HG03196 (cell line): ENCODE measurements around the gene TEX55.
"Not testable (repeated sequence)": the region's sequence is repeated elsewhere in the genome, so short reads cannot be mapped to it uniquely, and the experiment has no call there.

Experiments used
- ATAC-seq: cut with Tn5 transposase; IDR thresholded peaks from one replicate; pipeline ENCODE4 v1.9.1; 2021; ENCODE audit not compliant: unreplicated experiment

Gene TEX55

DNA sequence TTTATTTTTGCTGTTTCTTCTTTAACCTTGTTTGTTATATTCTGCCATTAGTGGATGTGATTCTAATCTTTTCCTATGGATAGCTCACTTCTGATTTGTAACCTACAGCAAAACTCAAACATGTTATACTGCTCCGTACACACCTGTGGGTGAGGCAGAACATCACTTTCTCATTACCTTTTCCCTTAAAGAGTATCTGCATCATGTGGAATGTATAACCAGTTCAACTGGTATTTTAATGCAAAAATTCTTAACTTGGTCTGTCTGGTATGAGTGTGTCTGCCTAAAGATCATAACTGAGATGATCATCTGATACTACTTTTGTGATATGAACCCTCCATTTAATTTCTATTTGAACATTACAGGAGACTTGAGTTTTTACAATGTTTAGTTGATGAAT lies 14.4 kb downstream of the TEX55 start:
- no peak for ATAC-seq

DNA sequence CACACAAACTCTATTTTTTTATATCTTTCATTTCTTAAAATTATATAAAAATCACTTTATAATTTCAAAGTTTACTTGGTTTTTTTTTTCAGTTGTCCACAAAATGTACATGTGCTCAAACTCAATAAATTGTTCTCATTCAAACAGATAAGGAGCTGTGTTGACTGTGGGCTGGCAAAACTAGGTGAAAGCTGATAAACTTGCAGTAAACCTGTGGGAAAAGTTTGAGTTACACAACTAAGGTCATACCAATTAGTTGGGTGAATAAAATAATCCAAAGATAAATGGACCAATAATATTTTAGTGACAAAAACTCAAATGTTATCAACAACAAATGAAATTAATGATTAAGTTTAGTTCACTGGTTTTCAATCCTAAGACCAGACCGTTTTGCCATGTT lies 14.8 kb downstream of the TEX55 start:
- ATAC-seq = no peak

DNA sequence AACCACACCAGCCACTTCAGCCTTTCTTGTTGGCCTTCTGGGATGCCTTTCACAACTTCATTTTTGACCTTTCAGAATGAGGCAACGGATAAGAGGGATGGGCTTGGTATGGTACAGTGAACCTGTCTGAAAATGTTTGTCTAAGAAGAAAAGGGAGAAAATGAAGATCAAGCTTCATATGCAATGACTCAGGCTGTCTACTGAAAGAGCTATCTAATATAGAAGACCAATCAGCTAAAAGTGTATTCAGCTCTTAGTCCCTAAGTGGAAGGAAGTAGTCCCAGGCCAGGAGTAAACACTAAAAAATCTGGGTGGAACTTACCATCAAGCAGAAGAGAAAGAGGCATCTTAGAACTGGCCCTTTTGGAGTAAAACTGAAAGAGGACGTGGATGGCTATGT lies 15.3 kb downstream of the TEX55 start:
- no peak for ATAC-seq

DNA sequence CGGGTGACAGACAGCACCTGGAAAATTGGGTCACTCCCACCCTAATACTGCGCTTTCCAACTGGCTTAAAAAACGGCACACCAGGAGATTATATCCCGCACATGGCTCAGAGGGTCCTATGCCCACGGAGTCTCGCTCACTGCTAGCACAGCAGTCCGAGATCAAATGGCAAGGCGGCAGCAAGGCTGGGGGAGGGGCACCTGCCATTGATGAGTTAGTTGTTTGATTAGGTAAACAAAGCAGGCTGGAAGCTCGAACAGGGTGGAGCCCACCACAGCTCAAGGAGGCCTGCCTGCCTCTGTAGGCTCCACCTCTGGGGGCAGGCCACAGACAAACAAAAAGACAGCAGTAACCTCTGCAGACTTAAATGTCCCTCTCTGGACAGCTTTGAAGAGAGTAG lies 18.8 kb downstream of the TEX55 start:
- ATAC-seq = not testable (repeated sequence)

DNA sequence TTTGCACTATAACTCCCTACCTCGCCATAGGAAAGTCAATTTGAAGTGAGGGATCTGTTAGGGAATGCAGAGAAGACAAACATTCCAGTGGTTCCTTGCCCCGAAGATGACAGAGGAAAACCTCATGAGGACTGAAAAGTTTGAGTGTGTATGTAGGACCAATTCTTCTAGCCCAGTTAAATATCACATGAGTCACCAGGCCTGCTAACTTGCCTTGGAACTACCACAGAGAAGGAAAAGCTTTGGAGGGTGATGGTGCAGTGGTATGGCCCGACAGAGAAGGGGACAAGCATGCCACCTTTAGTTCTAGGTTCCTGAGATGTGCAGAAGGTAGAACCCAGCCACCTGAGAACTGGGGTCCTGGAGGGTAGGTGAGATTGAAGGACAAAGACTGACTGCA lies 24.9 kb downstream of the TEX55 start:
- ATAC-seq = no peak

DNA sequence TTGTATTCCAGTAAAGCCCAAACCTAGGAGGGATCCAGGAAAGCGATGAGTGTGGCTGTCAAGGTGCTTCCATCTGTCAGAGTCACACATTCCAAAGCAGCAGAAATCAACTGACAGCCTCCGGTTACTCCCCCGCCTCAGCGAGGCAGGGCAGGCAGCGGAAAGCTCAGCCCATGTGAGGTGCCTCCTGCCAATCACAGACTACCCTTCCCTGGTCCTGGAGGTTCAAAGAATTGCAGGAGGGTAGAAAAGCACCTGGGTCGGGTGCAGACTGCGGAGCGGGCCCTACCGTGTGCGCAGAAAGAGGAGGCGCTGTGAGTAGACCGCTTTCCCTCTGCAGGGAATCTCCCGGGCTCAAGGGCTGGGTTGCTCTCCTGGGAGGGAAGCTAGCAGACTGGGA lies 27.4 kb downstream of the TEX55 start, which contains the start of gene UPK1B:
Gene UPK1B (plus strand): TSS at position 274 of the 400 bp plus-strand sequence. CDS start 13,144 bp downstream, outside the sequence.
- no peak for ATAC-seq

DNA sequence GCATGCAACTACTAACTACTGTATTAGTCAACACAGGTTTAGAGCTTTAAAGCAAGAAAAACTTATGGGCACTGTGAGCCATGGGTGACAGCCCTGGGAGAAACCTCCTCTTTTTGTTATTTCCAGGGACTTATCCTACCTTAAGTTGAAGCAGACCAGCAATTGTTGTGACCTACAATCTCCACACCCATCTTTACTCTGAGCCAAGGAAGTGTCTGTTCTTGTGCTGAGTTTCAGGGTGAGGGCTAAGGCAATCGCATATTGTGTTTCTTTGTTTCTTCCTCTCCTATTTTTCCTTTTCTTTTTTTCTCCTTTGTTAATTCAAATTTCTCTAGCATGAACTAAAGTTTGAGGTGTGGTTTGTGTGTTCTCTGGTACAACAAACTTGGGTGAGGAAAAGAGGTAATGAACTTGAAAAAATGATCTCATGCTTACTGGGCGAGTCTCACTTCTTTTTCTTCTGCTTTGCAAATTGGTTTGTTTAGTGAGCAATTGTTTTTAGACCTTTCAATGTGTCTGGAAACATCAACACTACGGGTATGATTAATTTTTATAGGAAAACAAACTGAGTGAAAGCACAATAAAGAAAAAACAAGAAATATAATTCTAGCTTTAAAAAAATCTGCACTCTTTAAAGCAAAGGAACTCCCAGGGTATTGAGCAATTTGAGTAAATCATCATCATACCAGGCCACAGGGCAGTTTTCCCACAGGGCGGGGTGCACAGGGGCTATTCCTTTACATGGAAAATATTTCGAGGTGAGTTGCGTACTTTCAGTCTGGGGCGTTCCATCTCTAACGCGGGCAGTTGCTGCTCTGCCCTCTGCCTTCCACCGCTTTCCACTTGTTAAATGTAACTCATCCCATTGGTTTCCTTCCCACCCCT lies 30.1 kb downstream of the TEX55 start:
- no peak for ATAC-seq

DNA sequence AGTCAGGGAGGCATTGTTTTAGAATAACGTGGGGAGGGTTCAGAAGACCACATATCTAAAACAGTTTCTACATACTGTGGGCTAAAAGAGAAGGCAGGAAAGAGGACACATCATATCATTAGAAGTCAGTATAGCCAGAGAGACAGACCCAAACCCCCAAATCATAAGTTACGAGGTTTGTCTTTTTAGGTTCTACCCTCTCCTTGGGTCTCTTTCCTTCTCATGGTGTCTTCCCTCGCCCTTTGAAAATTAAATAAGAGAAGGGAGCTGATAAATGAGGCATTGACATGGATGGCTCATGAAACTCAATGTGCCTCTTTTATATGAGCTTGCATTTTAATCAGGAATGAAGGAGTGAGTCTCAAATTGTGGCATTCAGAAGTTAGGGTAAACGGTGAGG lies 30.8 kb downstream of the TEX55 start:
- no peak for ATAC-seq

DNA sequence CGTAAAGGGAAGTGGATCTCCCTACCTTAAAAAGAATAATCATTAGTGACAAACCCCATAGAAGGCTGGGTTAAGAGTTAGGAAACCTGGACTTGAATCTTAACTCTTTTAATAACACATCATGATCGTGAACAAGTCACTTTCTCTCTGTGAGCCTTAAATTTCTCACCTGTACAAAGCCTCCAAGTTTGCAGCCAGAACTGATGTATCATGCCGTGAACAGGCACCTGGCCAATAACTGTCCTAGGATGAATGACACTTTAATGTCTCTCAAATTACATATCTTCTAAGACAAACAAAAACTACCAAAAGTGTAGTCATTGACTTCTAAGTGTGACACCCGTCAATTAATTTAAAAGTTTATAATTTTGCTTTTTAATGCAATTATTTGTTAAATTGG lies 31.4 kb downstream of the TEX55 start:
- no peak for ATAC-seq

DNA sequence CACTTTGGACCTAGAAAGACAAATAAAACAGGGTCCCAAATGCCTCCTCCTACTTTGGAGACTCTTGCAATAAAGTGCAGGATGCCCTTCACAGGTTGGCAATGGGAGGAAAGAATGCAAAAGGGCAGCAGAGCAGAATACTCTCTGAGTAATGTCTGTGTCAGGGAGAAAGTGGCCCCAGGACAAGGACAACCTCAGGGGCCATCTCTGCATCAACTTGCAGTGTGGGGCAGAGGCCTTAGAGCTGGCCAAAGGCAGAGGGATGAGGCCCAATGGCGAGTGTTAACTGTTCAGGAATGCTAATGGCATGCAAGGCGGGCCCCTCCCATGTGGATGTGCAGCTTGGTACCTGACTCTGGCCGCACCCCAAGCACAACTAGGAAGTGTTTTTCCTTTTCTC lies 35.8 kb downstream of the TEX55 start:
- no peak for ATAC-seq

DNA sequence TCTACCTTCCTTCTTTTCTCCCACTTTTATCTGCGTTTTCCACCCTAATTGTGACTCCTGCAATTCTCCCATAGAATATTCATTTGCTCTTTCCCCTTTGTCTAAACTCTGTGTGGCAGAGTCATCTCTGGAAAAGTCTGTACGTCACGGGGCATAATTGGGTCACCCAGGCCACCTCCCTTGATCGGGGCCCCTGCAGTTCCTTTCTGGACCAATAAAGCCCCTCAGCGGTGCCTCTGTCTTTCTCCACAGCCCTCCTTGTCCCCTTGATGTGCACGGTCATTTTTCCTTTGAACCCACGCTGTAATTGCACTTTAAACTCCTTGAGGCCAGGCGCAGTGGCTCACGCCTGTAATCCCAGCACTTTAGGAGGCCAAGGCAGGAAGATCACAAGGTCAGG lies 38.1 kb downstream of the TEX55 start:
- ATAC-seq = no peak

DNA sequence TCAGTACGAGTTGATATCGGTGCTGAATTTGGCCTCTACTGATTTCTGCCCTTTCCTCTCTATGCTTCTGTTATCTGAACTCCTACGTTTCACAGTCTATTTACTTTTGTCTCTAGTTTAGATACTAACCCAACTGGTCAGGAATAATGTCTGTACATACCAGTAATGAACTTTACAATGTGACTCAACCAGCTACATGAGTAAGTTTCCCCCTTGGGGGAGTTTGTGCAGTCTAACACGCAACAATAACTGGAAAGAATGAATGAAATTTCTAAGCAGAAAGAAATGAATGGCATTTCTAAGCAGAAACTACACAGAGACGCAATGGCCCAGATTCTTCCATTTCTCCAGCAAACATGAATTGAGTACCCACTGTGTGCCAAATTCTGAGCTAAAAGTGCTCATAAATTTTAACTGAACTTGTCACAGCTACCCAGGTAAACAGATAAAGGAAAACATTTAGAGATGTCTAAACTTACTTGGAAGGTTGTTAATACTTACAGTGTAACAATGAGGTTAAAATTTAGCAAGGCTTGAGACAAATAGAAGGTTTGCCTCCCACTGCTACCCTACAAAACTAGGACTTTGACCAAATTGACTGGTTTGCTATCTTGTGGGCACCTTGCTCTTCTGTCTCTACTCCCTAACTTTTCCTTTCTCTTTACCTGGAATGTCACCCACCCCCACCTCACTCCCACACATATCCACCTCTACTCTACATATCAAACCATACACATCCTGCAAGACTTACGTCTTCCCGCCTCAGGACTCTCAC lies 39.0 kb downstream of the TEX55 start:
- ATAC-seq = no peak

DNA sequence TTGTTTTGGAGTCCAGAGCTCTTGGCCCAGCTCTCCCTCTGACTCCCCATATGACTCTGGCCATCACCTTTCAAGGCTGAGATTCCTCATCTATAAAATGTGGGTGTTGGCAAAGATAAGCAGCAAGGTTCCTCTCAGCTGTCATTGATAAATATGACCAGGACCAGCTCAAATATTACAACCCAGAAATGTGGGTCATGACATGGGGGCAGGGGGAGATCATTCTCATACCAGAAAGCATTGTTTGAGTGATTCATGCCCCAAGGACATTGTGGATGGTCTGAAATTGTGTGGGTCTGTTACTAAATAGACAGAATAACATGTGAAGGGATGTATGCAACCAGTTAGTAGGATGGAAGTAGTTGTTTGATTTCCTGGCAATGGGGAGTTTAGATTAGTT lies 41.3 kb downstream of the TEX55 start:
- no peak for ATAC-seq

DNA sequence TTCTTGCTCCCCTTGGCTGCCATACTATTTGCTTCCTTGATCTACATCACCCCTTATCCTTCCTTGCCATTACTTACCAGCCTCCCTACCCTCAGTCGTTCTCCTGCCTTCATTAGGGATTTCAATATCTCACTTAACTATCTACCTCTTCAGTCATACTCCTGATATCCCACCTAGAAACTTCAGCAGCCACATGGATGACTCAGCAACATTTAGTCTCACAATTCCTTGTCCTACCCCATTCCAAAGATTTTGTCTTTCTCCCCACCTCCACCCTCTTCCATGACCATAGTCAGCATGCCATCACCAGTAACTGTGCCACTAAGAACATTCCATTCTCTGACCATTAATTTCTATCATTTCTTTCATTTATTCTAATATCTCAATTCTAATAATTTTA lies 45.8 kb downstream of the TEX55 start:
- no peak for ATAC-seq

DNA sequence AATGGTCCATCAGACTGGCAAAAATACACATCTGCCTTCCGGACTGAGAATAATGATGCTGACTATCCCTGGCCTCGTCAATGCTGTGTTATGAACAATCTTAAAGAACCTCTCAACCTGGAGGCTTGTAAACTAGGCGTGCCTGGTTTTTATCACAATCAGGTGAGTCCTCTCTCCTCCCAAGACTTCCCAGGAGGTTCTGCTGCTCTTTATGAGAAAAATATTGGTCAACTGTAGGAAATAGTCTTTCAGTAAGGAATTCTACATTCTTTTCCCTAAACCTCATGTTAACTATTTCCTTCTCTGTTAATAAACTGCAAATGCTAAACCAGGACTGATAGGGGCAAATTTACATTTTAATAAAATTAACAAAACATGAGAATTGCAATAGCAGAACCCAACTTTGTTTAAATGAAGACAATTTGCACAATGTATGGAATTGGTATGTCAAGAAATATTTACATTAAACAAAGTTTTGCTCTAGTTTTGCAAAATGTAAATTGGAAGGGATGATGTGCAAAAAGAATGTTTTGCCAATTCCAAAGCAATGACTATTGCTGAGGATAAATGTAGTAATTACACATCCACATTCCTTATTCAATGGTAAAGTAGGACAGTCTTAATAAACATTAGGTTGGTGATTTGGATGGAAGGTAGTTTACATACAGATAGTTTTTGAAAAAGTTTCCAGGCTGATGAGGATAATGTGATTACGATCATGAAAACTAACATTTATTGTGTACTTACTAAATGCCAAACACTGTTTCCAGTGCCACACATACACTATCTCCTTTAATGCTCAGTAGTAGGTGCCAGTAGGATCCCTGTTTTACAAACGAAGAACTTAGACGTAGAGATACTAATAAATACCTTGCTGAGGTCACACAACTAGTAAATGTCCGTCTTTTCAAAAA lies 48.5 kb downstream of the TEX55 start:
- no peak for ATAC-seq

DNA sequence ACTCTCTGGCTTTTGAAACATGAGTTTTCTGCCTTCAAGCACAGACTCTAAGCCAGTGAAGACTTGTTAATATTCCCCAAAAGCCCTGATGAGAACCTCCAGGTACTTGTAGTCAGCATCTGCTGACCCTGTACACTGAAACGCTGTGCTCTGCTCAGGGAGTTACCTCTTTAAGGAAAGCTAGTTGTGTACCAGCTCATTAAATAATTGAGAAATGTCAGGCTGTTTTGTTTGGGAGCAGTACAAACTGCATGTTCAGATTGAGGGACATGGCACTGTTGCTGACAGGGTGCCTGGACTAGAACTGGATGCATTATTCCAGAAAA lies 49.1 kb downstream of the TEX55 start:
- no peak for ATAC-seq

DNA sequence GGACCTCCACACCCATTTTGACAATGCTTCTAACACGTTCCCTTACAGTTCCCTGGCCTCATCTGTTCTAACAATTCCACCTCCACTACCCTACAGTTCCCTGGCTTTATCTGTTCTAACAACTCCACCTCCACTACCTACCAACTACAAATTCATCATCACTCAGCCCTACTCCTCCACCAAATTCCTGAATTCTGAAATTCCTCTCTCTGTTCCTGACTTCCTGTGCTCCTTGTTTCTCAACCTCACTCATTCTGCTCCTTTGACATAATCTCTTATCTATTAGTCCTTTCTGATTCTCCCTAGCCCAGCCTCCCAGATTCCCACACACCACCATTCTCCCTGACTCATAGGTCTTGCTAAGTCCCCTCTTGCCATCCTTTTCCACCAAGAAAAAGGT lies 49.9 kb downstream of the TEX55 start:
- ATAC-seq = no peak
